HG03460 (cell line): Measurements from ENCODE around the gene NGRN.
"Not testable (repeated sequence)": the region's sequence is repeated elsewhere in the genome, so short reads cannot be mapped to it uniquely, and the experiment has no call there.

Source experiments
- ATAC-seq: cut with Tn5 transposase; IDR thresholded peaks from one replicate; pipeline ENCODE4 v1.9.1; 2021; ENCODE audit not compliant: unreplicated experiment

The NGRN gene

DNA sequence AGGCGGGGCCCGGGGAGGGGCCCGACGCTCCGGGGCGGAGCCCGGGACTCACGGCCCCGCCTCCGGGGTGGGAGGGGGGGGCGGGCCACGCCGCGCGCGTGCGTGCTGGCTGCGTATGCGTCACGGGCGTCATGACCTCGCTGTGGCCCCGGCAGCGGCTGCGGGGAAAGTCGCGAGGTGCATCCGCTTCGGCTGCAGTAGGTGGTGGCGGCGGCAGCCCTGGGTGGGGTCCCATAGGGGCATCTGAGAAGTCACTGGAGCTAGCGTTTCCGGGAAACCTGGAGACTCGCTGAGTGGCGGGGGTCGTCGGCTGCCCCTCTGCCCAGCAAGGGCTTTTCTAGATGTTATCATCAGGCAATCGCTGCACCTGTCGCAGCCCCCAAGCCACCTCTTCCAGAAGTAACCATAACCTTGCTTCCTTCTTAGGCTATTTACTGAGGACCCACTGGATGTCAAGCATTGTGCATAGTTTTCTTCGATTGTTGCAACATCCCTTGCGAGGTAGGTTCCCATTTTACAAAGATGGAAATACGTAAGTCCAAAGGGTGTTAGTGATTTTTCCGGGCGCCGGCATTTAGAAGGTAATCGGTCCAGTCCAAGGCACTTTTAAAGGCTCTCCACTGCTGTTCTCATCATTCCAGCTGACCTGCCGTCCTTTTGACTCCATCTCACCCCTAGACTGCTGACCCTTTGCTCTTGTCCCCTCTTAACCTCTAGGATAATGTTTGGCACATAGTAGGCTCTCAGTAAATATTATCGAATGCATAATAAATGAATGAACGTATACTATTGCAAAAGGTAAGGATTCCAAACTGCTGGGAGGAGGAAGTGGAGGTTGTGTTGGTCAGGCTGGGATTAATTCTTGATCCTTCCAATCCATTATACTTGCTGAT lies 31.1 kb upstream of the NGRN start, which contains the start of gene GDPGP1:
TSS of gene GDPGP1 (plus strand) at position 114 of the 893 bp plus-strand sequence. CDS start 6,700 bp downstream, outside the sequence.
- peak; percentile 59 for ATAC-seq

DNA sequence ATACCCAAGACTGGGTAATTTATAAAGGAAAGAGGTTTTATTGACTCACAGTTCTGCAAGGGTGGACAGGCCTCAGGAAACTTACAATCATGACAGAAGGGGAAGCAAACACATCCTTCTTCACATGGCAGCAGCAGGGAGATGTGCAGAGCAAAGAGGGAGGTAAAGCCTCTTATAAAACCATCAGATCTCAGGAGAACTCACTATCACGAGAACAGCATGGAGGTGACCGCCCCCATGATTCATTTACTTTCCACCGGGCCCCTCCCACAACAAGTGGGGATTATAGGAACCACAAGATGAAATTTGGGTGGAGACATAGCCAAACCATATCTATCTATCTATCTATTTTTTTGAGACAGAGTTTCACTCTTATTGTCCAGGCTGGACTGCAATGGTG lies 26.1 kb upstream of the NGRN start:
- ATAC-seq, result no peak

DNA sequence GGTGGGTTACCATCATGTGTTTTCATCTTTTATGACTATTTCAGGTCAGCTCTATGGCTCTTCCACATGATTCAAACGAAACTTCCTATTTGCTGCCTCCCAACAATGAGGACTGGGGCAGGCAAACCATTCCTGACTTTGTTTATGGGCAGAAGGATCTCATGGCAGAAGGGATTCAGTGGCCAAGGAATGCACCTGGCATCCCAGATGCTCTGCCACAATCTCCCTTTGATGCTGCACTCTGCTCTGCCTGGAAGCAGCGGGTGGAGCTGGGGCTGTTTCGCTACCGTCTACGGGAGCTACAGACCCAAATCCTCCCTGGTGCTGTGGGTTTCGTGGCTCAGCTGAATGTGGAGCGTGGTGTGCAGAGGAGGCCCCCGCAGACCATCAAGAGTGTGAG lies 24.6 kb upstream of the NGRN start:
- no peak for ATAC-seq

DNA sequence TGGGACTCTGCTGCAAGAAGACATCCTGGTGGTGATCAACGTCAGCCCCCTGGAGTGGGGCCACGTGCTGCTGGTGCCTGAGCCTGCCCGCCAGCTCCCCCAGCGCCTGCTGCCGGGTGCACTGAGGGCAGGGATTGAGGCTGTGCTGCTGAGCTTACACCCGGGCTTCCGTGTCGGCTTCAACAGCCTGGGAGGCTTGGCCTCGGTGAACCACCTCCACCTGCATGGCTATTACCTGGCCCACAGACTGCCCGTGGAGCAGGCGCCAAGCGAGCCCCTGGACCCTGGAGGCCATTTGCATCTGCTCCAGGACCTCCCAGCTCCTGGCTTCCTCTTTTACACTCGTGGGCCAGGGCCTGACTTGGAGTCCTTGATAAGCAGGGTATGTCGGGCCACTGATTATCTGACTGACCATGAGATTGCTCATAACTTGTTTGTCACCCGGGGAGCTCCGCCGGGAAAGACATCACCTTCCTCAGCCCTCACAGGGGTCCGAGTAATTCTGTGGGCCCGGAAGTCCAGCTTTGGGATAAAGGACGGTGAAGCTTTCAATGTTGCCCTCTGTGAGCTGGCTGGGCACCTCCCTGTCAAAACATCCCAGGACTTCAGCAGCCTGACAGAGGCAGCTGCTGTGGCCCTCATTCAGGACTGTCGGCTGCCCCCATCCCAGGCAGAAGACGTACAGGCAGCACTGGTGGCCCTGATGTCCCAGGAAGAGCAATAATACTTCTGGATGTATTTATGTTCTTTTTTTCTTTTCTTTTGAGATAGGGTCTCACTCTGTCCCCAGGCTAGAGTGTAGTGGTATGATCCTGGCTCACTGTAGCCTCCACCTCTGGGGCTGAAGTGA lies 23.9 kb upstream of the NGRN start:
- no peak for ATAC-seq

DNA sequence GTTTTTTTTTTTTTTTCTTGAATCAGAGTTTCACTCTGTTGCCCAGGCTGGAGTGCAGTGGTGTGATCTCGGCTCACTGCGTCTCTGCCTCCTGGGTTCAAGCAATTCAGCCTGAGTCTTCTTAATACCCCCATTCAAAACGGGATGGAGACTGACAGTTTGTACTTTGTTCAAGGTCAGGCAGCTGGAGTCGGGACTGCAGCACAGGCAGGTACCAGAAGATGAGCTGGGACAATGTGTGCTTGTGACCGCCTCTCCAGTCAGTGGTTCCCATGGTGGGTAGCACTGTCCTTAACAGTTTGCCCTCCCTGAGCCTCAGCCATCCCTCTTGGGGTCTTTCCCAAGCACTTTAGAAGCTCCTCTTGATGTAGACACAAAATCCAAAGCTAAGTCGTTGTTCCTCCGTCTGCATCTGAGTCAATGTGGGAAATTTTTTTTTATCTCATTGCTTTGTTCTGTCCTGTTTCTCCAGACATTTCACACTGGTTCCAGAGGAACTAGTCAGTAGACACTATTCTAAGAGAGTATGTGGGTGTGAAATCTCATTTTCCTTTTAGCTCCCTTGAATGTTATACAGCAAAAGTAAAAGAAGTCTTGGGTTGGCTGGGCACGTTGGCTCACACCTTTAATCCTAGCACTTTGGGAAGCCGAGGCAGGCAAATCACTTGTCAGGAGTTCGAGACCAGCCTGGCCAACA lies 21.4 kb upstream of the NGRN start:
- no peak for ATAC-seq

DNA sequence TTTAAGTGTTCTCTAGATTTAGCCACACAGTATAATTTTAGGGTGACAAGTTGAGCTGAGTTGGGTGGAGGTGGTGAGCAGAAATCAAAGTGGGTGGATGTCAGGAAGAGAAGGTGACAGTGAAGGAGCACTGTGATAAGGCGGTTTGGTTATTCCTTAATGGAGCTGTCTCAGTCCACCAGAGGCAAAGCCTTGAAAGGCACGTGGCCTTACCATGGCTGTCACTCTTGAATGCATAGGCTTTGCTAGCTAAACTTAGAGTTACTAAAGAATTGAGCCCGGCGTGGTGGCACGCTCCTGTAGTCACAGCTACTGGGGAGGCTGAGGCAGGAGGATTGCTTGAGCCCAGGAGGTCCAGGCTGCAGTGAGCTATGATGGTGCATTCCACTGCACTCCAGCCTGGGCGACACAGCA lies 16.7 kb upstream of the NGRN start:
- ATAC-seq, result no peak

DNA sequence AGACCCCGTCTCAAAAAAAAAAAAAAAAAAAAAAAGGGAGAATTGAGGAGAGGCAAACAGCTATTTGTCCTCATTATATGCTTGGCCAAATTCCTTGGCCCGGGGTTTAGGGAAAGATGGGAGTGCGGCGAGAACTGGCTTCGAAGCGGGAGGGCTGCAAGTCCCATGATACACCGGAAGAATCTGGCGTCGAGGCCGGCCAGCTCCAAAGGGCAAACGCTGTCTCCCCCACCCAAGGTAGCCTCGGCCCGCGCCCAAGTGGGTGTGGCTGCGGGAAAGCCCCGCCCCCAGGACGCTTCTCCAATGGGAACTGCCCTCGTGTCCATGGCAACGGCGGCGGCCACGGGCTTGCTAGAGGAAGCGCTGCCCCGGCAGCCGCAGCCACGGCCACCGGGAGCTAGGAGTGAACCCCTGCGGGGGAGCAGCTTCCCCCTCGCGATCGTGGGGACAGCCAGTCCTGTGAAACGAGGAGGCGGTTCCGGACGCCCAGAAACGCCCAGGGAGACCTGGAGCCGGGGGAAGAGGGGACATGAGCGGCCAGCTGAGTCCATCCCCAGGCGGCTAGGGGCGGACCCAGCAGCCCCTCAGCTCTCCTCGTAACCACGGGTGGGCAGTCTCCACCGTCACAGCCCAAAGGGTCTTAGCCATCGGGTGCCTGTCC lies 16.1 kb upstream of the NGRN start, which contains the start of gene TTLL13:
TSS of gene TTLL13 (plus strand) at position 354 of the 661 bp plus-strand sequence. CDS start 1,075 bp downstream, outside the sequence.
- peak; percentile 83 for ATAC-seq

DNA sequence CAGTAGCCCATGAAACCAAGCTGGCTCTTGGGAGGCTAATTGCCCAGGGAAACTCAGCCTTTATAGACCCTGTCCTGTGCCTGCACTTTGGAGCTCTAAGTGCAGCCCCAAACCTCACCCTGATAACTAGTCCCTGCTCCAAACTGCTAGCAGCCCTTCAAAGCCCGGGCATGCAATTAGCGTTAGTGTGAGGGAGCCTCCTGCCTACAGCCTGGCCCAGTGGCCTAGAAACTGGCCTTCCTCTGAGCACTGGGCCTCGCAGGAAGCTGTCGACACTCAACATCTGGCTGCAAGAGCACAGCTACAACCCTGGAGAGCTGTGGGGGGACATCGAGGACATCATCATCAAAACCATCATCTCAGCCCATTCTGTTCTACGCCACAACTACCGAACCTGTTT lies 7.7 kb upstream of the NGRN start:
- no peak for ATAC-seq

DNA sequence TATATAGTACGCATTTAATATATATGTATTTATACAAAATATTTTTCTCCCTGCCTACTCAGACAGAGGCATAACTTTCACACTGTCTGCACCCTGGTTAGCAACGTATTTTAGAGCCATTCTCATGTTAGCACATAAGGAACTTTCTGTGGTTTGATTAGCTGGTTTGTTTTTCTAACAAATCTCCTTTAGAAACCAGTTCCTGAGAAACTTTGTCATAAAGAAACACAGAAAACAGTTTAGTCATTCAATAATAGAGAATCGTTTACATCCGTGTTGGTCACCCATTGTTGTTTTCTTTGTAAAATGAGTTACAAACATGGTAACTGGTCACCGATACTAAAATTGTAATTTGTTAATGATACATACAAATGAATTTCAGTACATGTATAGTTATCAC lies 5.9 kb upstream of the NGRN start:
- peak; percentile 69 for ATAC-seq

DNA sequence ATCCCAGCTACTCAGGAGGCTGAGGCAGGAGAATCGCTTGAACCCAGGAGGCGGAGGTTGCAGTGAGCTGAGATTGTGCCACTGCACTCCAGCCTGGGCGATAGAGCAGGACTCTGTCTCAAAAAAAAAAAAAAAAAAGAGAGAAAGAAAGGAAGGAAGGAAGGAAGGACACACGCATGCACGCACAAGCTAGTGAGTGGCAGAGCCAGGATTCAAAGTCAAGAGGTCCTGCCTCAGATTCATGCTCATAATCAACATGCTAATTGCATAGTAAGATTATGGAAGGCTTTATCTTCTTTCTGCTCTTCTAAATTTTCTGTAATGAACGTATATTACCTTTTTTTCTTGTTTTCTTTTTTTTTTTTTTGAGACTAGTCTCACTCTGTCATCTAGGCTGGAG lies 4.7 kb upstream of the NGRN start:
- not testable (repeated sequence) for ATAC-seq

DNA sequence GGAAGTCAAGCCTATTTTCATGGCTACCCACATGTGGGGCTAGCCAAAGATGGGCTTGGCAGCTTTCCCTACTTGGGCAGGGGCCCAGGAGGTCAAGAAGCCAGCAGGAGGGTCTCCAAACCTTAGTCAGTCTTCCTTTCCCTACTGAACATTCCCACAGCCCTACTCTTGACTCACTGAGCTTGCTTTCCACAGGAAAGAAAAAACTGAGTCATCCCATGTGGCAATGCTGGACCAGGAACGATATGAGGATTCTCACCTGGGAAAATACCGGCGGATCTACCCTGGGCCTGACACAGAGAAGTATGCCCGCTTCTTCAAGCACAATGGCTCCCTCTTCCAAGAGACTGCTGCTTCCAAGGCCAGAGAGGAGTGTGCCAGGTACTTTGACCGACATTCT lies 3.7 kb upstream of the NGRN start:
- no peak for ATAC-seq

DNA sequence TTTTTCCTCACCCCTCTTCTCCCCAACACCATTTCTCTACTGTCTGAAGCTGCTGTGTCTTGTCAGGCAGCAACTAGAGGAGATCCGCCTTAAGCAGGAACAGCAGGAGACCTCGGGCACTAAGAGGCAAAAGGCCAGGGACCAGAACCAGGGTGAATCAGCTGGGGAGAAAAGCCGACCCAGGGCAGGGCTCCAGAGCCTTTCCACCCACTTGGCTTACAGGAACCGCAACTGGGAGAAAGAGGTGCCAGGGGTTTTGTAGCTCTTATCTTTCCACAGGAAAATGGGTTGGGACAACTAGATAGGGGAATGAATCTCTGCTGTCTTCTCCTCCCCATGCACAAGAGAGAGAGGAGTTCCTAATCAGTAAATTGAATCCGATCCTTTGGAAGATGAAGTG lies 3.0 kb upstream of the NGRN start:
- no peak for ATAC-seq

DNA sequence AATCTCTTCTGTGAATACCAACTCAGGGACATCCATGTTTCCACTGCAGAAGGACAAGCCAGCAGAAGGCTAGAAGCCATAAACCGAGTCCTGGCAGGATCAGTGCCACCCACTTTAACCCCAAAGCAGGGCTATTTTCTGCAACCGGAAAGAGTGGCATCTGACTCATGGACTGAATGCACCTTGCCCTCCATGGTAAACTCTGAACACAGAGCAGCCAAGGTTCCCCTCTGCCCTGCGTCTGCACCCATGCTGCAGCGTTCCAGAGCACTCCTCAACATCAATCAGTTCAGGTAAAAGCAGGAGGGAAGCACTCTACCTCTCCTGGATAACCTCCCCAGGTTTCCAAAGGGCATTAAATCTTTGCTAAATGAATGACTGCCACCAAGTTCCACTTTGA lies 801 bp upstream of the NGRN start:
- no peak for ATAC-seq

DNA sequence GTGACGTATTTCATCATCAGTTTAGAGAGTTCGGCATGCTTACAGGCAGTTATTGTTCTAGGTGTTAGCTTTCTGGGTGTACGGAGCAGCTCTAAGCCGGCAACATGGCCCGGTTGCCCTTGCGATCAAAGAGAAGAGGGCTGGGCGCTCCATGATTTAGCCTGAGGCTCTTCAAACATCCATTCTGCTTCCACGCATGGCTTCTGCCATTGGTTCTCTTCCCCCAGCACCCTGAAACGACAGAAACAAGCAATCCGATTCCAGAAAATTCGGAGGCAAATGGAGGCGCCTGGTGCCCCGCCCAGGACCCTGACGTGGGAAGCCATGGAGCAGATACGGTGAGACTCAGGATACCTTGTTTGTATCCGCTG lies 574 bp downstream of the NGRN start:
- no peak for ATAC-seq

DNA sequence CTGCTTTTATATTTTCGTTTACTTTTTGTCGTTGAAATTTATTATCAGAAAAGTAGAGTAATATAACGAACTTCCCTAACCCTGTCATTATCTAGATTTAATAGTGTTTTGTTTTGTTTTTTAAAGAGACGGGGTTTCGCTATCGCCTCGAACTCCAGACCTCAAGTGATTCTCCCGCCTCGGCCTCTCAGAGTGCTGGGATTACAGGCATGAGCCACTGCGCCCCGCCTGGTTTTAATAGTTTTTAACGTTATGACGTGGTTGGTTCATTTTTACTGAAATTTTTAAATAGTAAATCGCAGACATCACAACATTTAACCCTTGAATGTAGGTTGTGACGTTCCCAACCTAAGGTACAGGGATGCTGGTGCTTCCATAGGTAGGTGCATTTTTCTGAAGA lies 1.0 kb downstream of the NGRN start:
- no peak for ATAC-seq

DNA sequence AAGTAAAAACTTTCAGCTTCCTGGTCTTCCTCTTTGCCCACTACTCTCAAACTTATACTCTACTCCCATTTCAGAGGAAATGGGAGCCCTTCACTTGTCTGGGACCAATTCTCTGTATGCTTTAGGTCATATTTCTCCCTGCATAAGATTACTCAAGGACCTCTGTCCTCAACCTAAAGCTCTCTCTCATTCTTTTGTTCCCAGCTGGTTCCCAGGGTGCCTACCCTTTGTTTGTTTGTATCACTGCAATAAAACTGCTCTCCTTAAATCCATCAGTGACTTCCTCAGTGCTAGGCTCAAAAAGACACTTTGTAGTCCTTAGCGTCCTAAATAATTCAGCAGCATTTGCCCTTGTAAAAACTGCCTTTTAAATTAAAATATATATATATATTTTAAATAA lies 2.9 kb downstream of the NGRN start:
- no peak for ATAC-seq

DNA sequence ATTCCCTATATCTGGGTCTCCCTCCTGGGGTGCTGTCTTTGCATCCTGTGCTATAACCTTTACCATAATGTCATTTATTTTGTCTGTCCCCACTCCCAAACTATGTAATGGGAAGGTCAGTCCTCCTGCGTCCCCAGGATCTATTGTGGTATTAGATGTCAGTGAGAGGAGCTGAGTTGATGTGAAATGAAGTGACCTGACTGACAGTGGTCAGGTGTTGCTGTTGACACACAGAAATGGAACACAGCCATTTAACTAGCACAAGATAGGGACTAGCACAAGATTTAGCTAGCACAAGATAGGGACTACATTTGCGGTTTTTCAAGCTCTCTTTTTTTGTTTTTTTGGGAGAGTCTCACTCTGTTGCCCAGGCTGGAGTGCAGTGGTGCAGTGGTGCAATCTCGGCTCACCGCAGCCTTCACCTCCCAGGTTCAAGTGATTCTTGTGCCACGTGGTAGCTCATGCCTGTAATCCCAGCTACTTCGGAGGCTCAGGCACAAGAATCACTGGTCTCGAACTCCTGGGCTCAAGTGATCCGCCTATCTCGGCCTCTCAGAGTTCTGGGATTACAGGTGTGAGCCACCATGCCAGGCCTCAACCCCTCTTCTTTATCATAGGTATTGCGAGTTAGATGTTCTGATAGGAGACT lies 5.2 kb downstream of the NGRN start:
- no peak for ATAC-seq

DNA sequence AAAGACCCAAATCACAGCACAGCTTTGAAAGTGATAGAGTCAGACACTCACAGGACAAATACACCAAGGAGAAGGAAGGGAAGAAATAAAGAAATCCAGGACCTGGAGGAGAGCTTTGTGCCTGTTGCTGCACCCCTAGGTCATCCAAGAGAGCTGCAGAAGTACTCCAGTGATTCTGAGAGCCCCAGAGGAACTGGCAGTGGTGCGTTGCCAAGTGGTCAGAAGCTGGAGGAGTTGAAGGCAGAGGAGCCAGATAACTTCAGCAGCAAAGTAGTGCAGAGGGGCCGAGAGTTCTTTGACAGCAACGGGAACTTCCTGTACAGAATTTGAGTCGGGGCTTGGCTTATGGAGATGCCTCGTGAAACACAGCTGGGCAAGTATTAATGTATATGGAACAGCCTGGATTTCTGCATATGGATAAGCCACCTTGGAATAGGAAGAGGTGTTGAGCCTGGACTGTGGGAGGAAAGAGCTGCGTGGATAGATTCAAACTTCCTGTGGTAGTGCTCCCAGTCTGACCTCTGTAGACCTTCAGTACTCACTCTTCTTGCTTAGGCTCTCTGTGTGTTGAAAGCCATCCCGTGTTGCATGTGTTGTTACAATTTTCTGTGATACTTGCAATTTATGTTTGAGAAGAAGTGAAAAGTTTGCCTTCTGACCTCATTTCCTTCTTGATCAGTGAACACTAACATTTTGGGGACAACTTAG lies 6.1 kb downstream of the NGRN start:
- ATAC-seq, result no peak

DNA sequence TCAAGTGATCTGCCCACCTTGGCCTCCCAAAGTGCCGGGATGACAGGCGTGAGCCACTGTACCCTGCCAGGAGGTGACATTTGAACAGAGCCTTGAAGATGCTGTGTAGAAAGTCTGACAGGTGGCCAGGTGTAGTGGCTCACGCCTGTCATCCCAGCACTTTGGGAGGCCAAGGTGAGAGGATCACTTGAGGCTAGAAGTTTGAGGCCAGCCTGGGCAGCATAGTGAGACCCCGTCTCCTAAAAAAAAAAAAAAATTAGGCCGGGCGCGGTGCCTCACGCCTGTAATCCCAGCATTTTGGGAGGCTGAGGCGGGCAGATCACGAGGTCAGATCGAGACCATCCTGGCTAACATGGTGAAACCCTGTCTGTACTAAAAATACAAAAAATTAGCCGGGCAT lies 13.0 kb downstream of the NGRN start:
- ATAC-seq, result not testable (repeated sequence)

DNA sequence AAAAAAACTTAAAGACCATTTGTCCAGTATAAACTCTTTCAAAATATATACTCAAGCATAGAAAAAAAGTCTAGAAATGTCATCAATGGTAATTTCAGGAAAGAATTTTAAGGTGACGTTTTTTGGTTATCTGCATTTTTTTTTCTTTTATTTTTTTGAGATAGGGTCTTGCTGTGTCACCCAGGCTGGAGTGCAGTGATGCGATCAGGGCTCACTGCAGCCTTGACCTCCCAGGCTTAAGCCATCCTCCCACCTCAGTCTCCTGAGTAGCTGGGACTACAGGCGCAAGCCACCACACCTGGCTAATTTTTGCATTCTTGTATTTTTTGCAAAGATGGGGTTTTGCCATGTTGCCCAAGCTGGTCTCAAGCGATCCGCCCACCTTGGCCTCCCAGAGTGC lies 15.3 kb downstream of the NGRN start:
- ATAC-seq, result not testable (repeated sequence)
